Stimulated activated CD8-positive, alpha-beta memory T cell treated with anti-CD3 and anti-CD28 coated beads, Interleukin-4, amount 100 ng/mL, for 48 hours (primary cell): Measurements from ENCODE around the gene FAM13A.
"Not testable (repeated sequence)": the region's sequence is repeated elsewhere in the genome, so short reads cannot be mapped to it uniquely, and the experiment has no call there.

Experiments
- DNase-seq: peaks from one replicate; pipeline ENCODE4 v3.0.0-alpha.2; 2020

FAM13A gene

GRCh38 chr4:88955580-88956380 lies 101.2 kb downstream of the FAM13A start:
- DNase-seq, result no peak

GRCh38 chr4:88953400-88953799 lies 103.6 kb downstream of the FAM13A start:
- no peak for DNase-seq

GRCh38 chr4:88952081-88952480 lies 104.9 kb downstream of the FAM13A start:
- no peak for DNase-seq

DNA sequence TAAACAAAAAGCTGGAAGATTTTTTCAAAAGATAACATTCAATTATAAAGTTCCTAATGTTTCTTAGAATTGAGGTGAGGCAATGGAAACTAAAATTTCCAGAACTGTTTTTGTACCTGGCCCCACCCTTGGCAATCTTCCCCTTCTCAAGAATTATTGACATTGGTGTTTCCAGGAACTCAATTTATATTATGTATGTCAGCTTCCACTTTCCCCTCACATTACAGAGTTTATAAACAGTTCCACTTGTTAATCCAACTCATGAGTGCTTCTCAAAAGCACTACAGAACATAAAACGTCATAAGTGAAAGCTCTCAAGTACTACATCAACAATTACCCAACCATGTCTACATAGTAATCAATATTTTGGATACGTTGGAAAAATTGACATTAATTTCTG lies 107.4 kb downstream of the FAM13A start:
- DNase-seq, result no peak

GRCh38 chr4:88940506-88940905 lies 116.5 kb downstream of the FAM13A start:
- no peak for DNase-seq

- no peak for DNase-seq
Observed at GRCh38 chr4:88939697-88940096, 117.3 kb downstream of the FAM13A start.

DNA sequence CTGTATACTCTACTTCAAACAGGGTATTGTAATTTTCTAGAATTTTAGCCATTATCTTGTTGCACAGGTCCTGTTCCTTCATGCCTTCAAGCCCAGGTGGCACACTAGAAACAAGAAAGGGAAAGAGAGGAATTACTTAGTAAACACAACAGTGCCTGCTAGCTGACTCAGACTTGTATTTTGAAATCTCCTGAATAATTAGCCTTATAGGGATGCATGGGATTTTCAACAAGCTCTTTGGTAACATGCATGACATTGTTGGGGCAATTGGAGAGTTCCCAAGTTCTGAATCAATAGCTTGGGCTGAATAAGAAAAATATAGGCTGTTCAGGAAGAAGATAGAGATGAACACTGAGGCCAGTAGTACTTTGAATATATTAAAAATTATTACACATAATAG lies 118.8 kb downstream of the FAM13A start:
- no peak for DNase-seq

DNA sequence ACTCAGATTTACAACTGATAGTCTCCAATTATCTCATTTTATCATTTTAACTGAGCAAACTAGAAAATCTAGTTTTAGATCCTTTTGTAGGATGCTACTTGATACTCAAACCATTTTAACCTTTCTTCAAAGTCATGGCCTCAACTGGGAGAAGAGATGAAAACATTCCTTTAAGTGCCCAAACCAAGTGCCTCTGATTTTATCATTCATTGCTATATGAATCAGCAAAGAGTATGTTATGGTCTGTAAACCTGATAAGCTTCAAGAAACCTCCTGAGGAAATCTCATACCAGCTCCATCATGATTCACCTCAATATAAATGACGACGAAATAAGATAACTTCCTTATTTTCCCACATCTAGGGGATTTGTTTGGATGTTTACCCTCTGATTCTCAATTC lies 119.9 kb downstream of the FAM13A start:
- no peak for DNase-seq

DNA sequence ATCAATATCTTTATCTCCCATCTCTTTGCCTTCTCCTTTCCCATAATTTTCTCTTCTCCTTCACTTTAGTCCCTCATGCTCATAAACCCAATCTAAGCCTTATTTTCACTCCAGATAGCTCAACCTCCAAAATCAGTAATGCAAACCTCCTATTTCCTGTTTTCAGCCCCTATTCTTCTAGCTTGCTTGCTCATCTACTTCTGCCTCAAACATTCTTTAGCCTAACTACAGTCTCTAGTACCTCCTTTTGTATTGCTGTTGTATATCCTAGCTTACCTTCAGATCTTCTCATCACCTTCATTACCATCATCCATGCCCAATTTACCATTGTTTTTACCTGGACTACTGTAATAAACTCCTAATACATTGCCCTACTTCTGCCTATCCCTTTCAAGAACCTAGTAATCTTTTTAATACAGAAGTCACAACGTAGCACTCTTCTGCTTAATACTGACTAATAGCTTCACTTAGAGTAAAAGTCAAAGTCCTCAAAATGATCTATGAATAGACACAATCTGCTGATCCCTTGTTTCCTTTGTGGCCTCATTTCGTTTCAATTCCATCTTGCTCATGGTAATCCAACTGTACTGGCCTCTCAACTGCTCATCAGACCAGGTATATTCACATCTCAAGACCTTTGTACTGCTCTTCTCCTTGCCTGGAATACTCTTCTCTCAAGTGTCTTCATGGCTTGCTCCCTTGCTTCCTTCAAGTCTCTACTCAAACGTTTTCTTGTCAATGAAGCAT lies 123.4 kb downstream of the FAM13A start:
- DNase-seq, result no peak

DNA sequence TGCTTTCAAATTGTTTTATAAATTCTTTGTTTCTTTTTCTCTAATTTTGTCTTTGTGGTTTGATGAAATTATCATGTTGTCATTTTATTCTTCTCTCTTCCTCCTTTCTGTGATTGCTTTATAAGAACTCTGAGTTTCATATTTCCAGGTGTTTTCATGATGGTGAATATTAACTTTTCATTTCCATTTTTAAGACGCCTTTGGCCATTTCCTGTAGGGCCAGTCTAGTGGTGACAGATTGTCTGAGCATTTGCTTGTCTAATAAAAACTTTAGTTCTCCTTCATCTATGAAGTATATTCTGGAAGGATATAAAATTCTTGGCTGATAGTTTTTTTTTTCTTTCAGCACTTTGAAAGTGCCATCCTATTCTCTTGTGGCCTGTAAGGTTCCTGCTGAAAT lies 128.1 kb downstream of the FAM13A start:
- DNase-seq, result no peak

DNA sequence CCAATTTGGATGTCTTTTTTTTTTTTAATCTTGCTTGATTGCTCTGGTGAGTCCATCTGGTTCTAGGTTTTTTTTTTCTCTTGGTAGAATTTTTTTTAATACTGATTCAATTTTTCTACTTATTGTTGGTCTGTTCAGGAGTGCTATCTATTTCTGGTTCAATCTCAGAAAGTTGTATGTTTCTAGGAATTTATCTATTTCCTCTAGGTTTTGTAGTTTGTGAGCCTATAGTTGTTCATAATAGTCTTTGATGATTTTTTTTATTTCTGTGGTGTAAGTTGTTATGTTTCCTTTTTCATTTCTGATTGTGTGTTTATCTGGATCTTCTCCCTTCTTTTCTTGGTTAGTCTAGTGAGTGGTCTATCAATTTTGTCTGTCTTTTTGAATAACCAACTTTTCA lies 129.6 kb downstream of the FAM13A start:
- no peak for DNase-seq

GRCh38 chr4:88919056-88919455 lies 137.9 kb downstream of the FAM13A start:
- DNase-seq, result no peak

DNA sequence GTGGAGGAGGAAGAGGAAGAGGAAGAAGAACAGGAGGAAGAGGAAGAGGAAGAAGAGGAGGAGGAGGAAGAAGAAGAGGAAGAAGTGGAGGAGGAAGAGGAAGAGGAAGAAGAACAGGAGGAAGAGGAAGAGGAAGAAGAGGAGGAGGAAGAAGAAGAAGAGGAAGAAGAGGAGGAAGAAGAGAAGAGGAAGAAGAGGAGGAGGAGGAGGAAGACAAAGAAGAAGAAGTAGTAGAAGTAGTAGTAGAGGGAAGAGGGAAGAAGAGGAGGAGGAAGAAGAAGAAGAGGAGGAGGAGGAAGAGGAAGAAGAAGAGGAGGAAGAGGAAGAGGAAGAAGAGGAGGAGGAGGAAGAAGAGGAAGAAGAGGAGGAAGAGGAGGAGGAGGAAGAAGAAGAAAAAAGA lies 143.8 kb downstream of the FAM13A start:
- DNase-seq, result not testable (repeated sequence)

- no peak for DNase-seq
Observed at GRCh38 chr4:88911246-88912212, 145.5 kb downstream of the FAM13A start.

GRCh38 chr4:88910101-88910500 lies 146.9 kb downstream of the FAM13A start:
- DNase-seq, result no peak

DNA sequence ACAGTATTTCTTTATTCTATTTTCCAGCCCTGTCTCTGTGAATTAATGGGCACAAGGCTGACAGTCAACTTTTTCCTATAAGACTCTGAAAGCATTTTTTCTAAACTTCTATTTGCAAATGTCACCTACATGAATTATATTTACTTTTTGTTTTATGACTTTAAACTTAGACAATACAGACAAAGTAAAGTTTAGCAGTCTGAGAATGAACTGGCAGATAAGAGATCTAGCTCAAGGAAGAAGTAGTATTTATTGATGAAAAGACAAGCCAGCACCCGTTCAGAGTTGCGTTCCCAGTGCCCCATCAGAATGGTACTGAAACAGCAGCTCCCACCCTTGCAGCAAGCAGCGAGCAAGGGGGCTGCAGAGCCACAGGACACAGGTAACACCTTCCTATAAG lies 148.5 kb downstream of the FAM13A start:
- DNase-seq, result no peak

DNA sequence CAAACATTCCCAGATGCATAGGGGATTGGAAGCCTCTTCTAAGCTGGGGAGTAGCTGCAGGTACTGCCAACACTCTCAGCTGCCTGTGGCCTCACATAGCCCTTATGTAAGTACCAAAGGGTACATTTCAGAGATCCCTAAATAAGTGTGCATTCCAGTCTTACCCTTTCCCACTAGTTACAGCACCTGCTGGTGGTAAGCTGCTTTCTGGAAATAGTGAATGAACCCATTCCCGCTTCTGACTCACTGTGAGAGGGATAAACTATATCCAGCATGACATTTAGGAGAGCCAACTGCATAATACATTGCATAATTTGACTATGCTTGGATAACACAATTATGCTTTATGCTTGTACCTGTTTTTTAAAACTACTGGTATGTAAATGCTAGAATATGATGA lies 149.0 kb downstream of the FAM13A start:
- no peak for DNase-seq

DNA sequence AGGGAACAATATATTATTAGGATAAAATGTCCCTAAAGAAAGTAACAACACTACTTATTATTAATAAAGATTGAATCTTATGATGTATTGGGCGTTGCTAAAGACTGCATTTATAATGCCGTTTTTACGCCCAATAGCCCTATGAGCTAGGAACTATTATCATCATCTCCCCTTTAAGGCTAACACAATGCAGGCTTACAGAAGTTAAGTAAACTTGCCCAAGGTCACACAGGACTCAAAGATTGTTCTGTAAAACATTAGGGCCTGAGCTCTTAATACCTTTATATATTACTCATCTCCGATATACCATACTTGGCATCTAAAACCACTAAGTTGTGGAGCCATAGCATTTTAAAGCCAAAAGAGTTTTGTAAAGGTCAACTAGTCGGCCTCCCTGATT lies 149.5 kb downstream of the FAM13A start:
- no peak for DNase-seq

DNA sequence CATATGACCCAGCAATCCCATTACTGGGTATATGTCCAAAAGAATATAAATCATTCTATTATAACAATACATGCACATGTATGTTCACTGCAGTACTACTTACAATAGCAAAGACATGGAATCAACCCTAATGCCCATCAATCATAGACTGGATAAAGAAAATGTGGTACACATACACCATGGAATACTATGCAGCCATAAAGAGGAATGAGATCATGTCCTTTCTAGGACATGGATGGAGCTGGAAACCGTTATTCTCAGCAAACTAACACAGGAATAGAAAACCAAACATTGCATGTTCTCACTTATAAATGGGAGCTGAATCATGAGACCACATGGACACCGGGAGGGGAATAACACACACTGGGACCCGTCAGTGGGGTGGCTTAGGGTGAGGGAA lies 152.7 kb downstream of the FAM13A start:
- not testable (repeated sequence) for DNase-seq

- no peak for DNase-seq
Observed at GRCh38 chr4:88900432-88900831, 156.6 kb downstream of the FAM13A start.

GRCh38 chr4:88897752-88898151 lies 159.2 kb downstream of the FAM13A start:
- no peak for DNase-seq

DNA sequence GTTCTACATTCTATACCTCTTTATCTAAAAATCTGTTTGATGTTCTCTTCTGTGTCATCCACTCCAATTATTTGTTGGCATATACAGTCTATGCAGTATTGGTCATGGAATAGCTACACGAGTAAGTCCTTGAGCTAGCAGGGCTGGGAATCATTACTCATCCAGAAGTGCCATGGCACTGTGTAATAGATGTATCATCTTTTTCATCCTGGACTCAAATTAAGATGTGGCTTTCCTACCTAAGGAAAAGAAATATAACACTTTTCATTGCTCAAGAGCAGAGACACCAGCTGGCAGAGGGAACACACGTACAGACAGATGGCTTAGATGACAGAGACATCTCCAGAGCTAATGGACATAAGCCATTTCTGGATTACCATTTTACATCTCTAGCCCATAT lies 159.8 kb downstream of the FAM13A start:
- DNase-seq, result no peak

DNA sequence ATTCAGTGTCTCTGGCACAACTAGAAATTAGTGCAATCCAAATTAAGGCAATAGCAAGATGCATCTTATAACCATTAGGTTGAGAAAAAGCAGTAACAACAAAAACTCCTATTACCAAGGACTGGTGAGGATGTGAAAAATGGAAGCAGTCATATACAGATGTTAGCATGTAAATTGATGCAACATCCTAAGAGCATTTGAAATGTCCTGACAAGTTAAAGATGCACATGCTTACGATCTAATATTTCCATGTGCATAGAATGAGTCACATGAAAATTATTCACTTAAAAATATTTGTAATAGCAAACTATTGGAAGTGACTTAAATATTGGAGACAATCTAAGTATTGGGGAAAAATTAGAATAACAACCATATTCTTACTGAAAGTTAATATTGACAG lies 163.0 kb downstream of the FAM13A start:
- DNase-seq, result no peak
